LNCaP clone FGC (cell line): ENCODE results near the gene CTCF.

Experiments used
- DNase-seq: peaks from one replicate; pipeline ENCODE4 v3.0.0-alpha.2; 2011; ENCODE audit warnings: low read depth
- H3K4me3 ChIP-seq: 2 replicates; pipeline ENCODE4 v1.5.1; 2011; ENCODE audit warnings: mild to moderate bottlenecking, low read depth, low read length, control low read depth
- CTCF ChIP-seq: IDR thresholded peaks from 2 replicates; pipeline ENCODE4 v1.5.1; 2012; ENCODE audit warnings: mild to moderate bottlenecking; ENCODE audit not compliant: control insufficient read depth, insufficient read depth; ENCODE audit errors: extremely low read depth

The CTCF gene

DNA sequence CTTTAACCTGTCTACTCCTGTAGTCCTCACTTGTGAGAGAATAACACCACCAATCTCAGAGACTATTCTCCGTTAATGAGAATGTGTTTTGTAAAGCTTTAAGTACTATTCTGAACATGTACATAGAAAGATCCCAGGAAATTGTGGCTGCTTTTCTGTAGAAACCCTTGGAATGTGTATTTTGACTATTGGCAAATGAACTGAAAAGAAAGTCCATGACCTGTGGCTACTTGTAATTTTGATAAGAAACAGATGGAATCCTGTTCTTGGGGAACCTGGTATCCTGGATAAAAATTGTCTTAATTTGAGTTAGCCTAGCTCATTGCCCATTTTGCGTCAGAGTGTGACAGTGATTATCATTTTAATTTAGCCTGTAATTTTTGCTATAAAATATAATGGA, 9.1 kb downstream of the CTCF start:
- no peak for TF ChIP-seq CTCF
- no peak overlapping the region for H3K4me3 ChIP-seq
- DNase-seq = no peak

DNA sequence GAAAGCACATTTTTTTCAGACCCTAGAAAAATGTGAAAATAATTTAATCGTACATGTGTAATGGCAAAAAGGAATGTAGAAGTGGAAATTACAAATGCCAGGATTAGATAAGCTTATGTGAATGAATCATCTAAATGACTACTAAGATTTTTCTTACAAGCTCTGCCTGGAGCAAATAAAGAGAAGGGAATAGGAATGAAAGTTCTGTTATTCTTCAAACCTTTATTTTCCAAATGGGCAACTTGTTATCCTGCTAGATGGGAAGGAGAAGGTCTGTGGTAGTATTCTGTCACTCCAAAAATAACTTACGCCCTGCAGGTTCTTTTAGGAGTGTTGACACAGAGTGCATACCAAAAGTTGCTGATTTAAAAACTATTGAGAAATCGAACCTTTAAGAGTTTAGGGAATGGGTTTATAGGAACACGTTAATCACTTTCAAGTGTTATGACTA, 9.7 kb downstream of the CTCF start:
- H3K4me3 ChIP-seq = no peak overlapping the region
- TF ChIP-seq CTCF = no peak
- no peak for DNase-seq

DNA sequence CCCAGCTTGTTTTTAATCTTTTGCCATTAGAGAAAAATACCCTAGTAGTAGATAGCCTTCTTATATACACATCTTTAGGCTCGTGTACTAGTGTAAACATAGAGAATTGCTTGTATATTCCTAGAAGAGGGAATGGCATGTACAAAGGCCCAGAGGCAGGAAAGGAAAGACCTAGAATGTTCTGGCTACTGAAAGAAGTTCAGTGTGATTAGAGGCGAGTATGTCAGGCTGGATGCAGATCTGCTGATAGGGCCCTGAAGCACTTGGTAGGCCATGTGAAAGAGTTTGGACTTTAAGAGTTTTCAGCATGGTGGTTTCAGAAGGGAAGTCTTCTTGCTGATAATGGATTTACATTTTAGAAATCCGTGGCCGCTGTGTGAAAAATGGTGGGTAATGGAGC, 17.4 kb downstream of the CTCF start:
- no peak for TF ChIP-seq CTCF
- no peak for DNase-seq
- no peak overlapping the region for H3K4me3 ChIP-seq

- no peak overlapping the region for H3K4me3 ChIP-seq
- DNase-seq = no peak
- TF ChIP-seq CTCF = no peak
Measured at GRCh38 chr16:67580202-67580601, 17.9 kb downstream of the CTCF start.

DNA sequence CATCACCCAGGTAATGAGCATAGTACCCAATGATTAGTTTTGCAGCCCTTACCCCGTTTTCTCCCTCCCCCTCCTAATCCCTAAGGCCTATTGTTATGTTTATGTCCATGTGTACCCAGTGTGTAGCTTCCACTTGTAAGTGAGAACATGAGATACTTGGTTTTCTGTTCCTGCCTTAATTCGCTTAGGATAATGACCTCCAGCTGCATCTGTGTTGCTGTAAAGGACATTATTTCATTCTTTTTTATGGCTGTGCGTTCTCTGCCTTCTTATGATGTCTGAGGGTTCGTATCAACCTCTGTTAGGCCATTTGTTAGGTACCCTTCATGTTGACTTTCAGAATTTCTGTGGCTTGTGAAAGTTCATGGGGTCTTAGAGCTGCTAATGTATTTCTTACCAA, 31.0 kb downstream of the CTCF start:
- DNase-seq = no peak
- H3K4me3 ChIP-seq = no peak overlapping the region
- TF ChIP-seq CTCF = no peak

DNA sequence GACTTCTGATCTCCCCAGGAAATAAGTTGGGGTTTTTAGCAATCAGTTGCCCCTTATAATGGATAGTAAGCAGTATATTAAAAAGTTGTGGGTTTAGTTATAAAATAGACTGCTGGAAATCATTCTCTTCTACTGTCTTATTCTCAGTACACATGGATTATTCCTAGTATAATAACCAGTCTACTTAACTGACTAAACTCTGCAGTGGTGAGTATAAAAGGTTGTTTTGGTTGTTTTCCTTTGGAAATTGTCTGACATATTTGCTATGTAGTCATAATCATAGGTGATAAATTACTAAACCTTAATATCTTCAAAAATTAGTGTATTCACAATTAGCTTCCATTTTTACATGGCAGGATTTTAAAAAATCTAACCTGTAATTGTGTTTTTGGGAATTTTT, 31.4 kb downstream of the CTCF start:
- DNase-seq = no peak
- TF ChIP-seq CTCF = no peak
- no peak overlapping the region for H3K4me3 ChIP-seq

- TF ChIP-seq CTCF = no peak
- no peak for DNase-seq
- no peak overlapping the region for H3K4me3 ChIP-seq
Measured at GRCh38 chr16:67594256-67594915, 32.1 kb downstream of the CTCF start.
